Trophoblast cell (in vitro differentiated cells and primary cell): ENCODE results near the gene TLE2.

Source experiments
- DNase-seq, 2 donors: peaks; one replicate each; pipeline ENCODE4 v3.0.0-alpha.2; 2016
- H2AFZ ChIP-seq: 2 replicates; pipeline ENCODE4 v1.6.1; 2013; ENCODE audit warnings: low read length, moderate library complexity, mild to moderate bottlenecking; ENCODE audit not compliant: insufficient read depth, poor library complexity
- H2AK5ac ChIP-seq: 2 replicates; pipeline ENCODE4 v1.6.1; 2013; ENCODE audit warnings: mild to moderate bottlenecking, low read length
- H2BK120ac ChIP-seq: 2 replicates; pipeline ENCODE4 v1.6.1; 2013; ENCODE audit warnings: low read length, mild to moderate bottlenecking, moderate library complexity; ENCODE audit not compliant: insufficient read depth, poor library complexity
- H2BK12ac ChIP-seq: 2 replicates; pipeline ENCODE4 v1.6.1; 2013; ENCODE audit warnings: mild to moderate bottlenecking, low read length, moderate library complexity
- H2BK5ac ChIP-seq: 2 replicates; pipeline ENCODE4 v1.6.1; 2013; ENCODE audit warnings: low read length, low read depth, moderate library complexity, mild to moderate bottlenecking; ENCODE audit not compliant: poor library complexity
- H3K14ac ChIP-seq: 2 replicates; pipeline ENCODE4 v1.6.1; 2013; ENCODE audit warnings: mild to moderate bottlenecking, low read length
- H3K18ac ChIP-seq: 2 replicates; pipeline ENCODE4 v1.6.1; 2013; ENCODE audit warnings: mild to moderate bottlenecking, low read length
- H3K23ac ChIP-seq: 2 replicates; pipeline ENCODE4 v1.6.1; 2013; ENCODE audit warnings: low read length
- H3K27ac ChIP-seq: 2 replicates; pipeline ENCODE4 v1.5.1; 2013; ENCODE audit warnings: low read depth, mild to moderate bottlenecking, inconsistent platforms, low read length, moderate library complexity
- H3K27me3 ChIP-seq: 2 replicates; pipeline ENCODE4 v1.6.1; 2013; ENCODE audit warnings: inconsistent platforms, mild to moderate bottlenecking, low read length, moderate library complexity; ENCODE audit not compliant: insufficient read depth
- H3K36me3 ChIP-seq, 2 experiments: 1 replicate in 1 of 2; 2 replicates in 1 of 2; pipeline ENCODE4 v1.6.1; 2013; ENCODE audit warnings: low read length in 2 of 2, mild to moderate bottlenecking in 2 of 2, moderate library complexity in 1 of 2; ENCODE audit not compliant: insufficient read depth in 2 of 2, control insufficient read depth in 1 of 2
- H3K4ac ChIP-seq: 2 replicates; pipeline ENCODE4 v1.6.1; 2013; ENCODE audit warnings: low read depth, mild to moderate bottlenecking, low read length, moderate library complexity
- H3K4me1 ChIP-seq, 2 experiments: 1 replicate in 1 of 2; 2 replicates in 1 of 2; pipeline ENCODE4 v1.6.1; 2013; ENCODE audit warnings: low read length in 2 of 2, mild to moderate bottlenecking in 2 of 2, moderate library complexity in 1 of 2; ENCODE audit not compliant: insufficient read depth in 2 of 2, control insufficient read depth in 1 of 2
- H3K4me2 ChIP-seq: 2 replicates; pipeline ENCODE4 v1.6.1; 2013; ENCODE audit warnings: inconsistent platforms, mild to moderate bottlenecking, low read length, moderate library complexity
- H3K4me3 ChIP-seq: 2 replicates; pipeline ENCODE4 v1.5.1; 2013; ENCODE audit warnings: mild to moderate bottlenecking, low read depth, low read length, inconsistent platforms
- H3K79me1 ChIP-seq: one replicate; pipeline ENCODE4 v1.6.1; 2013; ENCODE audit warnings: low read length
- H3K79me2 ChIP-seq: 2 replicates; pipeline ENCODE4 v1.6.1; 2013; ENCODE audit warnings: low read length, mild to moderate bottlenecking; ENCODE audit not compliant: control insufficient read depth, insufficient read depth, poor library complexity
- H3K9ac ChIP-seq: 2 replicates; pipeline ENCODE4 v1.6.1; 2013; ENCODE audit warnings: mild to moderate bottlenecking, low read length
- H3K9me3 ChIP-seq: 2 replicates; pipeline ENCODE4 v1.6.1; 2013; ENCODE audit warnings: low read depth, mild to moderate bottlenecking, control low read depth, inconsistent platforms, low read length; ENCODE audit not compliant: insufficient read depth
- H4K12ac ChIP-seq: 2 replicates; pipeline ENCODE4 v1.6.1; 2013; ENCODE audit warnings: low read depth, mild to moderate bottlenecking, low read length, moderate library complexity
- H4K8ac ChIP-seq: 2 replicates; pipeline ENCODE4 v1.6.1; 2013; ENCODE audit warnings: low read depth, mild to moderate bottlenecking, low read length, moderate library complexity
- H4K91ac ChIP-seq: one replicate; pipeline ENCODE4 v1.6.1; 2013; ENCODE audit warnings: low read depth, mild to moderate bottlenecking, low read length, moderate library complexity
- WGBS: extraction: QIAGEN DNeasy Blood & Tissue Kit; methylation state at CpG from one replicate; pipeline ENCODE4 v1.1.7; 2013; ENCODE audit warnings: missing lambda C conversion rate; ENCODE audit not compliant: insufficient read length, insufficient coverage; ENCODE audit errors: extremely low coverage; 5-methylcytosine and 5-hydroxymethylcytosine counted together

Gene TLE2

DNA sequence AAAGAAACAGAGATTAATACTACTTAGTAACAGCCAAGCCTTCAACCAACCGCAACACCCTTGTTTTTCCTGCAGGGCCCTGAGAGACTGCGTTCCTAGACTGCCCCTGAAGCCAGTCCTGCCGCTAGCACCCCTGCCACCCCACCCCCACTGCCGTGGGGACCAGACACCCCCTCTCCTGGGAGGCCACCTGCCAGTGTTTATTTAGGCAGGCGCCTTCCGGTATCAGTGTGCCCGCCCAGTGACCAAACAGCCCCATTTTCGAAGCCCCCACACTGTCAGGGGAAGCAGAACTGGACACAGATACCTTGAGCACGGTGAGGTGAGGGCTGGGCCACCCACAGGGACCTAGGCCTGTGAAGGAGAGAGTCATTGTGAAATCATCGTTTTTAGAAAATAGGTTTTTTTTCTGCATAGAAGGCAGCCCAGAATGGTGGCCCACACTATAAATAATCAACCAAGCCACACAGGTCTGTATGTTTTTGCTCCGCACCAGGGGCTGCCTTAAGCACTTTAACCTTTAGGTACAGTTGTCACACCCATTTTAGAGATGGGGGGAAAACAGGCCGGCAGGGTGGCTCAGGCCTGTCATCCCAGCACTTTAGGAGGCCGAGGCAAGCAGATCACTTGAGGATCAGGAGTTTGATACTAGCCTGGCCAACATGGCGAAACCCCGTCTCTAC is 36.7 kb upstream of the TLE2 start:
- H3K23ac ChIP-seq: no peak overlapping the region
- H3K14ac ChIP-seq: no peak overlapping the region
- H3K79me1 ChIP-seq: peaks cover 8% of the 10 kb centered on the region
- no peak overlapping the region for H2AFZ ChIP-seq
- no peak overlapping the region for H4K12ac ChIP-seq
- H3K9ac ChIP-seq: no peak overlapping the region
- H3K4me1 ChIP-seq: peaks cover 2% of the 10 kb centered on the region in 2 experiments
- no peak overlapping the region for H2BK120ac ChIP-seq
- H2BK5ac ChIP-seq: no peak overlapping the region
- no CpG with 5 or more reads among the region's 15 CpGs for WGBS
- H3K9me3 ChIP-seq: no peaks in the 10 kb centered on the region
- H2AK5ac ChIP-seq: no peak overlapping the region
- no peak overlapping the region for H3K18ac ChIP-seq
- H4K8ac ChIP-seq: no peak overlapping the region
- peaks cover 5% of the 10 kb centered on the region for H3K79me2 ChIP-seq
- no peak overlapping the region for H3K4me2 ChIP-seq
- no peak overlapping the region for H3K4ac ChIP-seq
- no peak overlapping the region for H3K27ac ChIP-seq
- H4K91ac ChIP-seq: no peak overlapping the region
- no peaks in the 10 kb centered on the region for H3K36me3 ChIP-seq
- no peak overlapping the region for H2BK12ac ChIP-seq
- H3K27me3 ChIP-seq: no peaks in the 10 kb centered on the region
- H3K4me3 ChIP-seq: no peak overlapping the region
- DNase-seq: no peak

DNA sequence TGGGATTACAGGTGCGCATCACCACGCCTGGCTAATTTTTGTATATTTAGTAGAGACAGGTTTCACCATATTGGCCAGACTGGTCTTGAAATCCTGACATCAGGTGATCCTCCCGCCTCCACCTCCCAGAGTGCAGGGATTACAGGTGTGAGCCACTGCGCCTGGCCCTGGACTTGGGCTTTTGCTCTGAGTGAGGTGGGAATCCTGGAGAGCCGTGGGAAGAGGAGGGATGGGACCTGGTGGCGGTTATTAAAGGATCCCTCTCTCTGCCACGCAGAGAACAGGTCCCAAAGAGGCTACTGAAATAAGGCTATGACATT is 34.9 kb upstream of the TLE2 start:
- Histone ChIP-seq H3K4me1 (peaks cover 2% of the 10 kb centered on the region in 2 experiments), H3K9me3 (no peaks in the 10 kb centered on the region), H3K79me2 (peaks cover 5% of the 10 kb centered on the region), H3K4me2 (no peak overlapping the region), H3K4me3 (no peak overlapping the region), H3K79me1 (peaks cover 8% of the 10 kb centered on the region), H2BK120ac (no peak overlapping the region), H4K91ac (no peak overlapping the region), H2BK5ac (no peak overlapping the region), H2BK12ac (no peak overlapping the region), H4K8ac (no peak overlapping the region), H4K12ac (no peak overlapping the region), H3K9ac (no peak overlapping the region), H2AK5ac (no peak overlapping the region), H3K27ac (no peak overlapping the region), H3K23ac (no peak overlapping the region), H3K18ac (no peak overlapping the region), H2AFZ (no peak overlapping the region), H3K4ac (no peak overlapping the region), H3K27me3 (no peaks in the 10 kb centered on the region), H3K14ac (no peak overlapping the region), H3K36me3 (peaks cover 9 to 10% of the 10 kb centered on the region in 2 experiments)
- no peak for DNase-seq
- WGBS: no CpG with 5 or more reads among the region's 7 CpGs

DNA sequence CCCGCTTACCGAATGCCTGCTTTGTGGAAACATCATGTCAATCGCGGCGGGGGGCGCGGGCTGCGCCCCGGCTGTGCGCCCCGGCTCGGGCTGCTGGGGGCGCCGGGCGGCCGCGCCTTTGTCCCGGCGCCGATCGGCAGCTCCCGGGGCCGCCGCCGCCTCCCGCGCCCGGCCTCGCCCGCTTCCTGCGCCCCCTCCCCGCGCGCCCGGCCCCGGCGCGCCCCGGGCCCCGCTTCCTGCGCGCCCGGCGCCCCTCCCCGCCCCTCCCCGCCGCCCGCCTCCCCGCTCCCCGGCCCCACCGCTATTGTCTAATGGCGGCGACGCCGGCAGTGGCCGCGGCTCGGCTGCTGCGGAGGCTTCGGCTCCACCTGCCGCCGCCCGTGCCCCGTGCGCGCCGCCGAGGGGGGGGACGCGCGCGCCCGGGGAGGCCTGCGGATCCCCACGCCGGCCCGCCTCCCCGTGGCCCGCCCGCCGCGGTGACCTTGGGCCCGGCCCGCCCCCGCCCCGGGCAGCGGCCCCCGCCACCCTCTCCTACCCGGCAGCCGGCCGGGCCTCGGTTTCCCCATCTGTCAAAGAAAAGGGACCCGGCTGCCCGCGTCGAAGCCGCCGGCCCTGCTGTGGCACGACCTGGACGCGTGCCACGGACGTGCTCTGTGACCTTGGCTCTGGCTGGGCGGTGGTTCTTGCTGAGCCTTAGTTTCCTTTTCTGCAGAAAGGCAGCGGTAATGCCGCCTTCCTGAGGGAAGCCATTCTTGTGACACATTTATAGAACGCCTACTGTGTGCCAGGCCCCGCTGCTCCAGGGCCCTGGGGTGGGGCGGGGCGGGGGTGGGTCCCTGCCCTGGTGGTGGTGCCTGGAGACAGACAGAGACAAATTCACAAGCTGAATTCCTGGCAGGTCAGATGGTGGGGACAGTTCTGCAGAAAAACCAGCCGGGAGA is 33.4 kb upstream of the TLE2 start, which contains the start of gene TLE5:
TLE5 (minus strand) TSS at position 331 of the 941 bp plus-strand sequence; CDS start at position 36, 295 bp downstream.
- Histone ChIP-seq H2BK120ac (peak within 1 kb of the TSS; percentile 44), H4K8ac (peak within 1 kb of the TSS; percentile 92), H3K4me1 (peaks cover 3 to 4% of the 10 kb centered on the region in 2 experiments), H2BK5ac (peak within 1 kb of the TSS; percentile 64), H3K4me2 (peak within 1 kb of the TSS; percentile 93), H2BK12ac (no peak within 1 kb of the TSS), H3K4ac (peak within 1 kb of the TSS; percentile 61), H3K27ac (peak within 1 kb of the TSS; percentile 18), H3K4me3 (peak within 1 kb of the TSS; percentile 74), H3K27me3 (no peaks in the 10 kb centered on the region), H3K9ac (peak within 1 kb of the TSS; percentile 80), H2AFZ (peak within 1 kb of the TSS; percentile 17), H4K12ac (peak within 1 kb of the TSS; percentile 83), H2AK5ac (peak within 1 kb of the TSS; percentile 49), H3K14ac (peak within 1 kb of the TSS; percentile 96), H3K23ac (no peak within 1 kb of the TSS), H4K91ac (peak within 1 kb of the TSS; percentile 96), H3K79me2 (peaks cover 5% of the 10 kb centered on the region), H3K36me3 (peaks cover 21 to 24% of the 10 kb centered on the region in 2 experiments), H3K79me1 (peaks cover 8% of the 10 kb centered on the region), H3K9me3 (no peaks in the 10 kb centered on the region), H3K18ac (peak within 1 kb of the TSS; percentile 89)
- peak; percentile 35 to 74 for DNase-seq
- WGBS: no CpG with 5 or more reads among the region's 111 CpGs

DNA sequence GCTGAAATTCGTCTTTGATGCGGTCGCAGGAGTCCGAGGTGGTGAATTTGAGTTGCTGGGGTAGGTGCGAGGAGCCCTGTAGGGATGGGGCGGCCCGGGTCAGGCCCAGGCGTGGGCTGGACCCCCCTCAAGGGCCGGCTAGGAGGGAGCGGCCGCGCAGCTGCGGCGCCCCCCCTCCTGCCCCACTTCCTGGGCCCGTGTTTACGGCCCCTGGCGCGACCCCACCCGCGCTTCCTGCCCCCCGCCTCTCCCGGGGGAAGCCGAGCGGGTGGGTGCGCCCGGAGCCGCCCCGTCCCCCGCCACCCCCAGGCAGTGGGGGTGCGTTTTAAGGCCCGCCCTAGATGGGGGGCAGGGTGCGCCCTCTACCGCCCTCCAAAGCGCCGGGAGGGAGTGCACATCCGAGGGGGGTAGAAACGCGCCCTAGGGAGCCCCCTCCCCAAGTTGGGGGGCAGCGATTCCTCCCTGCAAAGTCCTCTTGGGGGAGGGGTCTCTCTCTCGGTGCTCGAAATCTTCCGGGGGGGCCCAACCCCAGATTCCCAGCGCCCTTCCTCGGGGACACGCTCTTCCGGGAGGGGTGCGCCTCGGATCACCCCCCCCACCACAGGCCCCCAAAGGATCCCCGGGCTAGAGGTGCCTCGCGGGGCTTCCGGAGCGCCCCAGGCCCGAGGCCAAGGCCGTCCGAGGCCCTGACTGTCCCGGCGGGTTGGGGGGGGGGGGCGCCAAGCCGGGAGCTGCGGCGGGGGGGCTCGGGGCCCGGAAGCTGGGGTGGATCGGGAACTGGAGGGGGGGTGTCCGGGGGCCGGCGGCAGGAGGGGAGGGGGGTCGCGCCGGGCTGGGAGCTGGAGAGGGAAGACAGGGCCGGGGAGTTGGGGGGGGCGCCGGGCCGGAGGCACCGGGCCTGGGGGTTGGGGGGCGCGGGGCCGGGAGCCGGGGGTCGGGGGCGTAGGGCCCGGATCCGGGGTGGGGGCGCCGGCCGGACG is 32.4 kb upstream of the TLE2 start:
- Histone ChIP-seq H3K18ac (peak overlapping the region; percentile 89), H3K14ac (peak overlapping the region; percentile 96), H2BK12ac (no peak overlapping the region), H2AFZ (peak overlapping the region; percentile 17), H3K4me2 (peak overlapping the region; percentile 93), H3K4ac (peak overlapping the region; percentile 61), H3K9ac (peak overlapping the region; percentile 80), H4K12ac (peak overlapping the region; percentile 83), H4K8ac (peak overlapping the region; percentile 92), H3K4me3 (peak overlapping the region; percentile 74), H4K91ac (peak overlapping the region; percentile 96), H3K4me1 (peaks cover 8 to 10% of the 10 kb centered on the region in 2 experiments), H2BK5ac (peak overlapping the region; percentile 64), H2BK120ac (peak overlapping the region; percentile 44), H3K23ac (no peak overlapping the region), H3K79me1 (peaks cover 10% of the 10 kb centered on the region), H3K79me2 (peaks cover 5% of the 10 kb centered on the region), H3K9me3 (no peaks in the 10 kb centered on the region), H3K36me3 (peaks cover 28 to 31% of the 10 kb centered on the region in 2 experiments), H3K27ac (peak overlapping the region; percentile 18), H2AK5ac (peak overlapping the region; percentile 49), H3K27me3 (no peaks in the 10 kb centered on the region)
- no peak for DNase-seq
- no CpG with 5 or more reads among the region's 88 CpGs for WGBS
